IPS DF 6.9 (cell line): Measurements from ENCODE around the gene BMP8A.
"Not testable (repeated sequence)": the region's sequence is repeated elsewhere in the genome, so short reads cannot be mapped to it uniquely, and the experiment has no call there.

Source experiments
- DNase-seq: peaks from one replicate; pipeline ENCODE4 v3.0.0-alpha.2; 2013; ENCODE audit warnings: low read depth, low spot score
- H3K27ac ChIP-seq: one replicate; pipeline ENCODE4 v1.5.1; 2013; ENCODE audit warnings: low read length, control low read depth
- H3K27me3 ChIP-seq: 2 replicates; pipeline ENCODE4 v1.6.1; 2013; ENCODE audit warnings: mild to moderate bottlenecking, low read length; ENCODE audit not compliant: control insufficient read depth, insufficient read depth
- H3K36me3 ChIP-seq: 2 replicates; pipeline ENCODE4 v1.6.1; 2013; ENCODE audit warnings: low read length; ENCODE audit not compliant: control insufficient read depth, insufficient read depth
- H3K4me1 ChIP-seq: 2 replicates; pipeline ENCODE4 v1.6.1; 2013; ENCODE audit warnings: low read length; ENCODE audit not compliant: control insufficient read depth, insufficient read depth
- H3K4me3 ChIP-seq: 2 replicates; pipeline ENCODE4 v1.5.1; 2013; ENCODE audit warnings: mild to moderate bottlenecking, low read length
- H3K9me3 ChIP-seq: 2 replicates; pipeline ENCODE4 v1.6.1; 2013; ENCODE audit warnings: low read length, inconsistent platforms; ENCODE audit not compliant: control insufficient read depth, insufficient read depth
- WGBS: extraction: QIAGEN DNeasy Blood & Tissue Kit; methylation state at CpG from one replicate; pipeline ENCODE4 v1.1.7; 2013; ENCODE audit warnings: mixed read lengths, missing lambda C conversion rate; ENCODE audit not compliant: insufficient read length, insufficient coverage; 5-methylcytosine and 5-hydroxymethylcytosine counted together

BMP8A gene

GRCh38 chr1:39491146-39491921, at the start of gene BMP8A:
TSS of gene BMP8A (plus strand) at chr1:39491636. CDS start at chr1:39491992, 356 bp downstream.
- peaks cover 12% of the 10 kb centered on the region for H3K27me3 ChIP-seq
- no CpG with 5 or more reads among the region's 112 CpGs for WGBS
- peak within 1 kb of the TSS; percentile 57 for H3K4me3 ChIP-seq
- H3K36me3 ChIP-seq: no peaks in the 10 kb centered on the region; the same call in none of the 2 replicates
- no peaks in the 10 kb centered on the region; the same call in 1 of the 2 replicates for H3K4me1 ChIP-seq
- no peaks in the 10 kb centered on the region for H3K9me3 ChIP-seq
- H3K27ac ChIP-seq: no peak within 1 kb of the TSS
- no peak for DNase-seq

- Histone ChIP-seq H3K36me3 (peaks cover 28% of the 10 kb centered on the region; the same call in 1 of the 2 replicates), H3K9me3 (no peaks in the 10 kb centered on the region), H3K27me3 (no peaks in the 10 kb centered on the region), H3K27ac (no peak overlapping the region), H3K4me1 (no peaks in the 10 kb centered on the region), H3K4me3 (no peak overlapping the region)
- no peak for DNase-seq
These were observed 49.6 kb upstream of the BMP8A start for GRCh38 chr1:39441797-39442196.

GRCh38 chr1:39445573-39445972, 45.9 kb upstream of the BMP8A start:
- Histone ChIP-seq H3K4me3 (no peak overlapping the region), H3K36me3 (peaks cover 32% of the 10 kb centered on the region; the same call in 1 of the 2 replicates), H3K27me3 (no peaks in the 10 kb centered on the region), H3K9me3 (no peaks in the 10 kb centered on the region), H3K27ac (no peak overlapping the region), H3K4me1 (no peaks in the 10 kb centered on the region)
- no CpG with 5 or more reads among the region's 2 CpGs for WGBS
- no peak for DNase-seq

- H3K27ac ChIP-seq: no peak overlapping the region
- no peaks in the 10 kb centered on the region for H3K27me3 ChIP-seq
- H3K36me3 ChIP-seq: peaks cover 29% of the 10 kb centered on the region; the same call in 1 of the 2 replicates
- WGBS: no CpG with 5 or more reads among the region's 5 CpGs
- H3K4me3 ChIP-seq: no peak overlapping the region
- H3K4me1 ChIP-seq: no peaks in the 10 kb centered on the region
- no peaks in the 10 kb centered on the region for H3K9me3 ChIP-seq
- no peak for DNase-seq
These were observed 44.4 kb upstream of the BMP8A start for GRCh38 chr1:39446986-39447567.

- not testable (repeated sequence) for H3K27ac ChIP-seq, H3K4me3 ChIP-seq, DNase-seq, H3K9me3 ChIP-seq, H3K27me3 ChIP-seq, H3K4me1 ChIP-seq
- no CpG with 5 or more reads among the region's 4 CpGs for WGBS
- H3K36me3 ChIP-seq: peaks cover 30% of the 10 kb centered on the region
These were observed 41.4 kb upstream of the BMP8A start for GRCh38 chr1:39450041-39450440.

GRCh38 chr1:39450956-39451606, 40.4 kb upstream of the BMP8A start:
- H3K4me1 ChIP-seq: no peaks in the 10 kb centered on the region
- no peaks in the 10 kb centered on the region for H3K9me3 ChIP-seq
- DNase-seq: no peak
- peaks cover 34% of the 10 kb centered on the region for H3K36me3 ChIP-seq
- no peak overlapping the region for H3K27ac ChIP-seq
- WGBS: 100% methylated on average over 1 of the region's 10 CpGs
- no peak overlapping the region for H3K4me3 ChIP-seq
- no peaks in the 10 kb centered on the region for H3K27me3 ChIP-seq

- no peak overlapping the region for H3K27ac ChIP-seq
- peaks cover 39% of the 10 kb centered on the region for H3K36me3 ChIP-seq
- DNase-seq: no peak
- H3K27me3 ChIP-seq: no peaks in the 10 kb centered on the region
- no peaks in the 10 kb centered on the region for H3K9me3 ChIP-seq
- no peak overlapping the region for H3K4me3 ChIP-seq
- H3K4me1 ChIP-seq: no peaks in the 10 kb centered on the region
- WGBS: no CpG with 5 or more reads among the region's 7 CpGs
These were observed 39.4 kb upstream of the BMP8A start for GRCh38 chr1:39452081-39452480.

- Histone ChIP-seq H3K27ac (no peak overlapping the region), H3K9me3 (no peaks in the 10 kb centered on the region), H3K4me3 (no peak overlapping the region), H3K36me3 (peaks cover 43% of the 10 kb centered on the region), H3K27me3 (no peaks in the 10 kb centered on the region), H3K4me1 (no peaks in the 10 kb centered on the region)
- no CpG with 5 or more reads among the region's 5 CpGs for WGBS
- no peak for DNase-seq
These were observed 38.9 kb upstream of the BMP8A start for GRCh38 chr1:39452540-39452939.

GRCh38 chr1:39453603-39454002, 37.8 kb upstream of the BMP8A start:
- H3K27me3 ChIP-seq: no peaks in the 10 kb centered on the region
- no peaks in the 10 kb centered on the region for H3K9me3 ChIP-seq
- no CpG with 5 or more reads among the region's 8 CpGs for WGBS
- no peak for DNase-seq
- H3K4me1 ChIP-seq: no peaks in the 10 kb centered on the region
- no peak overlapping the region for H3K27ac ChIP-seq
- H3K4me3 ChIP-seq: no peak overlapping the region
- peaks cover 42% of the 10 kb centered on the region for H3K36me3 ChIP-seq

GRCh38 chr1:39458991-39459390, 32.4 kb upstream of the BMP8A start:
- H3K4me3 ChIP-seq: no peak overlapping the region
- WGBS: no CpG with 5 or more reads among the region's 4 CpGs
- no peaks in the 10 kb centered on the region for H3K9me3 ChIP-seq
- peaks cover 47% of the 10 kb centered on the region for H3K36me3 ChIP-seq
- no peak for DNase-seq
- H3K27ac ChIP-seq: no peak overlapping the region
- no peaks in the 10 kb centered on the region for H3K27me3 ChIP-seq
- no peaks in the 10 kb centered on the region for H3K4me1 ChIP-seq
